ENCODE measurements around the gene CA11. TPM values are rescaled to one million over a fixed set of nuclear protein-coding genes. Genes with fewer than 3 reads are reported as not detected.

Gene CA11
- total and polyA plus RNA-seq, 9 of the 15 experiments (the other 6 are each of a cell fraction or from before 2014, with no cell fraction given), result 2.9 to 19.9 (median 8.3) TPM

DNA sequence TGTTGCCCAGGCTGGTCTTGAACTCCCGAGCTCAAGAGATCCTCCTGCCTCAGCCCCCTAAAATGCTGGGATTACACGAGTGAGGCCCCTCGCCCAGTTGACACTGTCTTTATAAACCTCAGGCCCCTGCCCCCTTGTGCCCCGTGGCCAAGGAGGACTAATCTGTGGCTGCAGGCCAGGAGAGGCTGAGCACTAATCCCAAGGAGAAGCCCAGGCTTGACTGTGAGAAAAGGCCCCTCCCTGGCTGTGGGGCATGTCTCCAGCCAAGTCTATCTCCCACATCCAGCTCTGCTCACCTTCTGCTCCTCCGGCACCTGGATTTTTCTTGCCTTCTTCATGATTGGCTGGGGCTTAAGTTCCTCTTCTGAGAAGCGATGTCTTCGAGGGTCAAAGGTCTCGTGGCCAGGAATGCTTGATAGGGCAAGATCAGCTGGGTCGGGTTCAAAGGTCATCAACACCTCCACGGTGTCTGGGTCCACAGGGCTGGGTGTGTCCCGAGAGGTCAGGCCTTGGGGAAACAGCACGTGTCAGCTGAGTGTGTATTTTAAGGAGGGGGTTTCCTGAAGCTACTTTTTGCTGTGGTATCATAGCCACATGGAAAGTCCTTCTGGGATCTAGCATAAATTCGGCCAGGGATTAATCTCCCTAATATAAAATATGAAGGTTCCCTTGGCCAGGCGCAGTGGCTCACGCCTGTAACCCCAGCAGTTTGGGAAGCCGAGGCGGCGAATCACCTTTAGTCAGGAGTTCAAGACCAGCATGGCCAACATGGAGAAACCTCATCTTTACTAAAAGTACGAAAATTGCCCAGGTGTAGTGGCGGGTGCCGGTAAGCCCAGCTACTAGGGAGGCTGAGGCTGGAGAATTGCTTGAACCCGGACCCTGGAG, 12.6 kb downstream of the CA11 start (continued):
- no peak for TF ChIP-seq SMAD1 (IDR thresholded peaks at IDR 0.05; ENCODE audit: low read depth, low read length, partially characterized antibody)
- TF ChIP-seq FOSL1 (tag; conservative IDR thresholded peaks at IDR 0.05), result peak; percentile 51; the same call in 1 of the 2 replicates
- TF ChIP-seq NR4A1 (CRISPR knock-in tag; IDR thresholded peaks at IDR 0.05), result no peak
- no peak for TF ChIP-seq NR4A1 (tag; IDR thresholded peaks at IDR 0.05)
- no peak; the same call in 1 of the 2 replicates for TF ChIP-seq SMARCA4 (IDR thresholded peaks at IDR 0.05)
- no peak for TF ChIP-seq MXI1 (IDR thresholded peaks at IDR 0.05; ENCODE audit: low read depth, low read length)
- no peak for TF ChIP-seq ZNF431 (CRISPR knock-in tag; IDR thresholded peaks at IDR 0.05)
- TF ChIP-seq ZNF717 (CRISPR knock-in tag; IDR thresholded peaks at IDR 0.05), result no peak
- no peak for TF ChIP-seq ZNF695 (CRISPR knock-in tag; IDR thresholded peaks at IDR 0.05)
- TF ChIP-seq, protein P1, sequence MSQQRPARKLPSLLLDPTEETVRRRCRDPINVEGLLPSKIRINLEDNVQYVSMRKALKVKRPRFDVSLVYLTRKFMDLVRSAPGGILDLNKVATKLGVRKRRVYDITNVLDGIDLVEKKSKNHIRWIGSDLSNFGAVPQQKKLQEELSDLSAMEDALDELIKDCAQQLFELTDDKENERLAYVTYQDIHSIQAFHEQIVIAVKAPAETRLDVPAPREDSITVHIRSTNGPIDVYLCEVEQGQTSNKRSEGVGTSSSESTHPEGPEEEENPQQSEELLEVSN (IDR thresholded peaks at IDR 0.05; ENCODE audit: borderline replicate concordance in 1 of 2, extremely low read depth in 1 of 2, insufficient read depth in 1 of 2, insufficient read length in 1 of 2, low read depth in 1 of 2, low read length in 1 of 2, poor library complexity in 1 of 2, severe bottlenecking in 1 of 2), result peak; percentile 29 to 33
- no peak for TF ChIP-seq NFE2 (IDR thresholded peaks at IDR 0.05; ENCODE audit: low read depth)
- TF ChIP-seq, protein P2, sequence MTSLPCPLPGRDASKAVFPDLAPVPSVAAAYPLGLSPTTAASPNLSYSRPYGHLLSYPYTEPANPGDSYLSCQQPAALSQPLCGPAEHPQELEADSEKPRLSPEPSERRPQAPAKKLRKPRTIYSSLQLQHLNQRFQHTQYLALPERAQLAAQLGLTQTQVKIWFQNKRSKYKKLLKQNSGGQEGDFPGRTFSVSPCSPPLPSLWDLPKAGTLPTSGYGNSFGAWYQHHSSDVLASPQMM (CRISPR knock-in tag; IDR thresholded peaks at IDR 0.05), result no peak
- TF ChIP-seq, protein P3, sequence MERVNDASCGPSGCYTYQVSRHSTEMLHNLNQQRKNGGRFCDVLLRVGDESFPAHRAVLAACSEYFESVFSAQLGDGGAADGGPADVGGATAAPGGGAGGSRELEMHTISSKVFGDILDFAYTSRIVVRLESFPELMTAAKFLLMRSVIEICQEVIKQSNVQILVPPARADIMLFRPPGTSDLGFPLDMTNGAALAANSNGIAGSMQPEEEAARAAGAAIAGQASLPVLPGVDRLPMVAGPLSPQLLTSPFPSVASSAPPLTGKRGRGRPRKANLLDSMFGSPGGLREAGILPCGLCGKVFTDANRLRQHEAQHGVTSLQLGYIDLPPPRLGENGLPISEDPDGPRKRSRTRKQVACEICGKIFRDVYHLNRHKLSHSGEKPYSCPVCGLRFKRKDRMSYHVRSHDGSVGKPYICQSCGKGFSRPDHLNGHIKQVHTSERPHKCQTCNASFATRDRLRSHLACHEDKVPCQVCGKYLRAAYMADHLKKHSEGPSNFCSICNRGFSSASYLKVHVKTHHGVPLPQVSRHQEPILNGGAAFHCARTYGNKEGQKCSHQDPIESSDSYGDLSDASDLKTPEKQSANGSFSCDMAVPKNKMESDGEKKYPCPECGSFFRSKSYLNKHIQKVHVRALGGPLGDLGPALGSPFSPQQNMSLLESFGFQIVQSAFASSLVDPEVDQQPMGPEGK (CRISPR knock-in tag; IDR thresholded peaks at IDR 0.05; ENCODE audit: borderline replicate concordance), result no peak
- no peak for TF ChIP-seq NFRKB (IDR thresholded peaks at IDR 0.05; ENCODE audit: low read depth)
- TF ChIP-seq MBD2 (IDR thresholded peaks at IDR 0.05; ENCODE audit: borderline replicate concordance, low read depth), result no peak
- TF ChIP-seq, protein P4, sequence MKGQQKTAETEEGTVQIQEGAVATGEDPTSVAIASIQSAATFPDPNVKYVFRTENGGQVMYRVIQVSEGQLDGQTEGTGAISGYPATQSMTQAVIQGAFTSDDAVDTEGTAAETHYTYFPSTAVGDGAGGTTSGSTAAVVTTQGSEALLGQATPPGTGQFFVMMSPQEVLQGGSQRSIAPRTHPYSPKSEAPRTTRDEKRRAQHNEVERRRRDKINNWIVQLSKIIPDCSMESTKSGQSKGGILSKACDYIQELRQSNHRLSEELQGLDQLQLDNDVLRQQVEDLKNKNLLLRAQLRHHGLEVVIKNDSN (CRISPR knock-in tag; IDR thresholded peaks at IDR 0.05), result no peak
- TF ChIP-seq PYGO2 (tag; IDR thresholded peaks at IDR 0.05), result no peak
- TF ChIP-seq, protein P5, sequence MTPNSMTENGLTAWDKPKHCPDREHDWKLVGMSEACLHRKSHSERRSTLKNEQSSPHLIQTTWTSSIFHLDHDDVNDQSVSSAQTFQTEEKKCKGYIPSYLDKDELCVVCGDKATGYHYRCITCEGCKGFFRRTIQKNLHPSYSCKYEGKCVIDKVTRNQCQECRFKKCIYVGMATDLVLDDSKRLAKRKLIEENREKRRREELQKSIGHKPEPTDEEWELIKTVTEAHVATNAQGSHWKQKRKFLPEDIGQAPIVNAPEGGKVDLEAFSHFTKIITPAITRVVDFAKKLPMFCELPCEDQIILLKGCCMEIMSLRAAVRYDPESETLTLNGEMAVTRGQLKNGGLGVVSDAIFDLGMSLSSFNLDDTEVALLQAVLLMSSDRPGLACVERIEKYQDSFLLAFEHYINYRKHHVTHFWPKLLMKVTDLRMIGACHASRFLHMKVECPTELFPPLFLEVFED (CRISPR knock-in tag; conservative IDR thresholded peaks at IDR 0.05), result no peak
- TF ChIP-seq SMARCB1 (IDR thresholded peaks at IDR 0.05; ENCODE audit: insufficient read length, low read depth), result no peak
- no peak for TF ChIP-seq FOXA3 (CRISPR knock-in tag; conservative IDR thresholded peaks at IDR 0.05 in 1 of 2, IDR thresholded peaks at IDR 0.05 in 1 of 2)
- no peak for TF ChIP-seq HOXB6 (CRISPR knock-in tag; IDR thresholded peaks at IDR 0.05; ENCODE audit: borderline replicate concordance)
- TF ChIP-seq DDX20 (tag; IDR thresholded peaks at IDR 0.05; ENCODE audit: low read depth), result no peak
- TF ChIP-seq ESRRA (IDR thresholded peaks at IDR 0.05; ENCODE audit: borderline replicate concordance, low read depth), result no peak

All from K562 (cell line).